ENCODE results near the gene MLLT1.

Gene MLLT1

GRCh38 chr19:6220385-6221191, 59.2 kb downstream of the MLLT1 start:
- DNase-seq: no peak

DNA sequence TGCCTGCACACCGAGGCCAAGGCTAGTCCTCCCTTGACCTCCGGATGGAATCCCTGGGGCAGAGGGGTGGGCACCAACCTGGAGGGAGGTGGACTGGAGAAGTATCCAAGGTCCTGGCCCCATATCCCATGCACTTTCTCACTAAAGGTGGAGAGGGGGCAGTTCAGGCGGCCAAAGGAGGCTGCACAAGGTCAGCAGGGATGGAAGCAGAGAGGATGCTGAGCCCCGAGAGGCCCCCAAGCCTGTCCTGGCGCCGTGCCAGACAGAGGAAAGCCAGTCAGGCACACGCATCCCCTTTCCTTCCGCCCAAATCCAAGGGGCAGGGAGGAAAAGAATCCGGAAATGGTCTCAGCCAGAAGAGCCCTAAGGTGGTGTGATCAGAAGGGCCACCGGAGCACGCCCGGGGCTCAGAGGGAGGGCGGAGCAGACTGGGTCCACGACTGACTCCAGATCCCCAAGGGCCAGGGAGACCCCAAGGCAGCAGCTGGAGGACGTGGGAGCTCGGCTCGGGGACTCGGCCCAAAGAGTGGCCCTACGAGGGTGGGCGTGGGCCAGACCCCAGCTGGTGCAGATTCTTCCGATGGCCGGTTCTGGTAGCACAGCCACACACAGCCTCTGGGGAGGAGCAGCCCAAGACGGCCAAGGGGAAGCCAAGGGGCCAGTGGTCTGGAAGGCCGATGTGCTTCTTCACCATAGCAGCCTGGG, 60.0 kb downstream of the MLLT1 start:
- DNase-seq: no peak

- no peak for DNase-seq
These were observed 60.6 kb downstream of the MLLT1 start for GRCh38 chr19:6219147-6219525.

- peak; percentile 47 for DNase-seq
These were observed 61.2 kb downstream of the MLLT1 start for GRCh38 chr19:6218491-6219146.

GRCh38 chr19:6217752-6218334, 61.9 kb downstream of the MLLT1 start:
- no peak for DNase-seq

- no peak for DNase-seq
These were observed 62.6 kb downstream of the MLLT1 start for GRCh38 chr19:6216996-6217751.

- DNase-seq: no peak
These were observed 63.4 kb downstream of the MLLT1 start for GRCh38 chr19:6216236-6216995.

- no peak for DNase-seq
These were observed 64.0 kb downstream of the MLLT1 start for GRCh38 chr19:6215701-6216235.

GRCh38 chr19:6214881-6215541, 64.8 kb downstream of the MLLT1 start:
- no peak for DNase-seq

- DNase-seq: no peak
These were observed 65.8 kb downstream of the MLLT1 start for GRCh38 chr19:6213696-6214641.

DNA sequence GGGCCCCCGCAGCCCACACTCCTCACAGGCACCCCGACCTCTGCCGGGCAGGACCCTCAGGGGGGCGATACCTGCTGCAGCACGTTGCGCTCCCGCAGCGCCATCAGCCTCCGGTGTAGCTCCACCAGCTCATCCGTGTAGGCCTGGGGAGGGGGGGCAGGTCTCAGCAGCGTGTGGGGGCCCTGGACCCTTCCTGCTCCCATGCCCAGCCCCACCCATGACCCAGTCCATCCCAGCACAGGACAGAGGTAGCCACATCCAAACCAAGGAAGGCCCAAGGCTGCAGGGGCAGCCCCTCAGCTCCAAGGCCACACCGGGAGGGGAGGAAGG, 66.5 kb downstream of the MLLT1 start:
- DNase-seq: no peak

GRCh38 chr19:6212403-6213265, 67.1 kb downstream of the MLLT1 start:
- DNase-seq: no peak

DNA sequence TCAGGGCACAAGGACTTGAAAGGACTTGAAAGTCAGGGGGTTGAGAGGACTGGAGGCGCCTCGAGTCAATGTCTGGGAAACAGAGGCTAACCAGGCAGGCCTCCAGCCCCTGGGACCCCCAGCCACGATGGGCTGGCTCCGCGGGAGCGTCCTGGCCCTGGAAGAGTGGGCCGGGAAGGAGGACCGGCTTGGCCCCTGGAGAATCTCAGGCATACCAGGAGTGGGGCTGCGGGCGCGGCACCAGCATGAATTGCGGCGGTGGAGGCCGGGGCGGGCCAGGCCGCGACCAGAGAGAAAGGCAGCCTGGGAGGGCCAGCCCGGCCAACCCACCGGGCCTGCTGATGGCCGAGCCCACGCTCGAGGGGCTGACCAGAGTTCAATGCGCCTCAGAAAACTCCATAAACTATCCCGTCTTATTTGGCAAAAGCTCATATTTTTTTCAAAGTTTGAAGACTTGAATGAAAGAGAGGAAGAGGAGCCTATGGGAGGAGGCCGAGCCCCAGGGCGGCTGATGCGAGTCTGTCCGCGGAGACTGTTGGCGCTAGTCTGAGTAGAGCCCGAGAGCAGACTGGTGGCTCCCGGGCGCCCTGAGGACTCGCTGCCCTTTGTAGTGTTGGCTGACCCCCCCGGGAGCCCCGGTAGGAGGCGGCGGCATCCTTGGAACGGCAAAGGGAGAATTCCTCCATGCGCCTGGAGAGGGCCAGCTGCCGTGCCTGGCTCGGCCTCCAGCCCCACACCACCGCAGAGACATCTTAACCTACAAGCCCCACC, 68.0 kb downstream of the MLLT1 start:
- DNase-seq: no peak

GRCh38 chr19:6210721-6211600, 68.8 kb downstream of the MLLT1 start:
- no peak for DNase-seq

GRCh38 chr19:6210091-6210490, 69.7 kb downstream of the MLLT1 start:
- DNase-seq: no peak

DNA sequence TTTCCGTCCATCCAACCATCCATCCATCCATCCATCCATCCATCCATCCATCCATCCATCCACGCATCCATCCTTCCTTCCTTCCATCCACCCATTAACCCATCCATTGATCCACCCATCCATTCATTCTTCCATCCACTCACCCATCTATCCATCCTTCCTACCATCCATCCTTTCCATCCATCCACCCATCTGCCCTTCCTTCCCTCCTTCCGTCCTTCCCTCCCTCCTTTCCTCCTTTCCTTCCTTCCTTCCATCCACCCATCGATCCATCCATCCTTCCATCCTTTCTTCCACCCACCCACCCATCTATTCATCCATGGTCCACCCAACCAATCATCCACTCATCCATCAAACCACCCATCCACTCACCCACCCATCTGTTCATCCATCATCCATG, 70.1 kb downstream of the MLLT1 start:
- DNase-seq: no peak

GRCh38 chr19:6209233-6209632, 70.5 kb downstream of the MLLT1 start:
- DNase-seq: no peak

Data from T1000 (cell line).